BJ (cell line): Measurements from ENCODE around the gene RHOF. TPM values are rescaled to one million over a fixed set of nuclear protein-coding genes. Genes with fewer than 3 reads are reported as not detected.
A peak's percentile ranks its signal among the peaks of the same experiment; 100 is the strongest.

ENCODE experiments used
- CTCF ChIA-PET: fragments of 350-600 bp; formaldehyde crosslinking; extraction: SDS; loops from one replicate; lab custom pipeline; 2021; ENCODE audit warnings: antibody characterized with exemption, inconsistent platforms; lab: Yijun Ruan, JAX
- POLR2A ChIA-PET: fragments of 300-600 bp; sonication (Branson Sonifier 250); formaldehyde crosslinking; extraction: SDS; loops from one replicate; lab custom pipeline; 2021; ENCODE audit warnings: antibody characterized with exemption; lab: Charles Lee
- DNase-seq: peaks from one replicate; pipeline ENCODE4 v3.0.0-alpha.2; 2011; ENCODE audit warnings: low read depth
- H3K27me3 ChIP-seq: 2 replicates; pipeline ENCODE4 v1.6.0; 2011; ENCODE audit warnings: low read length; ENCODE audit not compliant: control insufficient read depth, insufficient read depth
- H3K36me3 ChIP-seq: 2 replicates; pipeline ENCODE4 v1.5.1; 2011; ENCODE audit warnings: low read length; ENCODE audit not compliant: control insufficient read depth, insufficient read depth
- H3K4me3 ChIP-seq: 2 replicates; pipeline ENCODE4 v1.5.1; 2011; ENCODE audit warnings: low read depth, mild to moderate bottlenecking, control low read depth, low read length
- CTCF ChIP-seq: IDR thresholded peaks from 2 replicates; pipeline ENCODE4 v1.5.1; 2011; ENCODE audit warnings: low read depth, mild to moderate bottlenecking, control low read depth, inconsistent platforms, low read length, moderate library complexity; ENCODE audit not compliant: insufficient read depth
- polyA plus RNA-seq: library from polyadenylated mRNA; depleted of rRNA; stranded (reverse); fragments of >200 nt; gene quantifications from 2 replicates; pipeline ENCODE4 v1.2.3, GENCODE V29; 2011

Gene RHOF
- polyA plus RNA-seq, 1 experiment = 3.0 TPM

GRCh38 chr12:121751749-121752351, 41.6 kb downstream of the RHOF start:
- ChIA-PET CTCF (no interaction called here), POLR2A (no interaction called here)
- no peak overlapping the region for H3K4me3 ChIP-seq
- no peak for TF ChIP-seq CTCF
- H3K36me3 ChIP-seq = peaks cover 7% of the 10 kb centered on the region; the same call in 1 of the 2 replicates
- no peak for DNase-seq
- no peaks in the 10 kb centered on the region for H3K27me3 ChIP-seq

GRCh38 chr12:121751034-121751433, 42.5 kb downstream of the RHOF start:
- CTCF ChIA-PET = no interaction called here
- Histone ChIP-seq H3K4me3 (no peak overlapping the region), H3K36me3 (peaks cover 7% of the 10 kb centered on the region; the same call in 1 of the 2 replicates), H3K27me3 (no peaks in the 10 kb centered on the region)
- no peak for TF ChIP-seq CTCF
- DNase-seq = no peak
- POLR2A ChIA-PET = no interaction called here

- TF ChIP-seq CTCF = no peak
- Histone ChIP-seq H3K36me3 (peaks cover 7% of the 10 kb centered on the region; the same call in 1 of the 2 replicates), H3K4me3 (no peak overlapping the region), H3K27me3 (no peaks in the 10 kb centered on the region)
- no peak for DNase-seq
- POLR2A ChIA-PET = no interaction called here
- CTCF ChIA-PET = no interaction called here
These were observed 43.0 kb downstream of the RHOF start for GRCh38 chr12:121750507-121750955.

- POLR2A ChIA-PET = no interaction called here
- CTCF ChIA-PET = no interaction called here
- no peak overlapping the region for H3K4me3 ChIP-seq
- H3K27me3 ChIP-seq = no peaks in the 10 kb centered on the region
- no peak for DNase-seq
- no peak for TF ChIP-seq CTCF
- H3K36me3 ChIP-seq = peaks cover 7% of the 10 kb centered on the region; the same call in 1 of the 2 replicates
These were observed 44.2 kb downstream of the RHOF start for GRCh38 chr12:121749267-121749666.

- CTCF ChIA-PET = no interaction called here
- H3K4me3 ChIP-seq = no peak overlapping the region
- POLR2A ChIA-PET = no interaction called here
- H3K36me3 ChIP-seq = peaks cover 8% of the 10 kb centered on the region; the same call in 1 of the 2 replicates
- peak; percentile 47 for DNase-seq
- no peak for TF ChIP-seq CTCF
- no peaks in the 10 kb centered on the region for H3K27me3 ChIP-seq
These were observed 44.8 kb downstream of the RHOF start for GRCh38 chr12:121748571-121749265.
